GM04503 (cell line): ENCODE measurements around the gene EXOSC6.
"Not testable (repeated sequence)": the region's sequence is repeated elsewhere in the genome, so short reads cannot be mapped to it uniquely, and the experiment has no call there.

Experiments used
- DNase-seq: peaks from one replicate; pipeline ENCODE4 v3.0.0-alpha.2; 2012; ENCODE audit warnings: low read depth

Gene EXOSC6

GRCh38 chr16:70198666-70199065 is 53.1 kb downstream of the EXOSC6 start:
- DNase-seq = not testable (repeated sequence)

- DNase-seq = not testable (repeated sequence)
Observed at GRCh38 chr16:70198230-70198629, 53.5 kb downstream of the EXOSC6 start.

- not testable (repeated sequence) for DNase-seq
Observed at GRCh38 chr16:70197611-70198010, 54.1 kb downstream of the EXOSC6 start.
